Measurements from ENCODE around the gene STK10. TPM values are rescaled to one million over a fixed set of nuclear protein-coding genes. Genes with fewer than 3 reads are reported as not detected.

Gene STK10
- polyA plus RNA-seq, 1 of the 3 experiments (the other 2 are of a cell fraction) = 11.0 TPM

GRCh38 chr5:172234031-172234430, 46.0 kb upstream of the STK10 start:
- no peak for DNase-seq
- Histone ChIP-seq H3K4me3 (ENCODE audit: low read depth in 2 of 2, low read length in 1 of 2) (no peak overlapping the region), H3K79me2 (ENCODE audit: insufficient read depth) (peaks cover 80% of the 10 kb centered on the region), H2AFZ (ENCODE audit: low read depth) (no peak overlapping the region), H3K27ac (ENCODE audit: low read depth in 2 of 2, low read length in 1 of 2) (no peak overlapping the region), H3K36me3 (replicated peaks in 1 of 2; ENCODE audit: control insufficient read depth in 1 of 2, insufficient read depth in 2 of 2, low read length in 1 of 2) (peaks cover 21 to 49% of the 10 kb centered on the region in 2 experiments), H3K9ac (no peak overlapping the region), H3F3A (replicated peaks; ENCODE audit: insufficient read depth) (peaks cover 14% of the 10 kb centered on the region), H4K20me1 (ENCODE audit: insufficient read depth) (peaks cover 44% of the 10 kb centered on the region), H3K9me2 (no peaks in the 10 kb centered on the region), H3K4me1 (ENCODE audit: control insufficient read depth in 1 of 2, insufficient read depth in 2 of 2, low read depth in 1 of 2, low read length in 1 of 2) (peaks cover 0 to 10% of the 10 kb centered on the region in 2 experiments; a peak in 2 of 4 replicates), H3K4me2 (no peak overlapping the region), H3K9me3 (no peaks in the 10 kb centered on the region), H3K27me3 (ENCODE audit: insufficient read depth) (no peaks in the 10 kb centered on the region)
- WGBS (ENCODE audit: low lambda C conversion rate) = over 99% methylated on average over 4 of the region's 4 CpGs
- TF ChIP-seq ELF1 (IDR thresholded peaks at IDR 0.05) (no peak), NFIC (IDR thresholded peaks at IDR 0.05; ENCODE audit: borderline replicate concordance) (no peak), ZBTB33 (IDR thresholded peaks at IDR 0.05; ENCODE audit: borderline replicate concordance, low read depth) (no peak)
- POLR2A ChIA-PET = no interaction called here
- CTCF ChIA-PET = interaction anchor here (1.0 to 1.5 kb wide), 2 partner anchors 46 to 49 kb away, joined by 3 read pairs; partner anchors contain the start of gene STK10

GRCh38 chr5:172229904-172230303, 41.9 kb upstream of the STK10 start:
- Histone ChIP-seq H3K4me2 (no peak overlapping the region), H2AFZ (ENCODE audit: low read depth) (no peak overlapping the region), H3K9me3 (no peaks in the 10 kb centered on the region), H3K79me2 (ENCODE audit: insufficient read depth) (peaks cover 57% of the 10 kb centered on the region), H3K9me2 (no peaks in the 10 kb centered on the region), H3F3A (replicated peaks; ENCODE audit: insufficient read depth) (peaks cover 8% of the 10 kb centered on the region), H3K4me3 (ENCODE audit: low read depth in 2 of 2, low read length in 1 of 2) (no peak overlapping the region), H3K27ac (ENCODE audit: low read depth in 2 of 2, low read length in 1 of 2) (no peak overlapping the region), H3K36me3 (replicated peaks in 1 of 2; ENCODE audit: control insufficient read depth in 1 of 2, insufficient read depth in 2 of 2, low read length in 1 of 2) (peaks cover 24 to 68% of the 10 kb centered on the region in 2 experiments), H3K27me3 (ENCODE audit: insufficient read depth) (no peaks in the 10 kb centered on the region), H3K4me1 (ENCODE audit: control insufficient read depth in 1 of 2, insufficient read depth in 2 of 2, low read depth in 1 of 2, low read length in 1 of 2) (peaks cover 0 to 7% of the 10 kb centered on the region in 2 experiments; a peak in 2 of 4 replicates), H3K9ac (no peak overlapping the region), H4K20me1 (ENCODE audit: insufficient read depth) (peaks cover 6% of the 10 kb centered on the region)
- ChIA-PET POLR2A (no interaction called here), CTCF (interaction anchor here (0.7 to 1.9 kb wide), 2 partner anchors 27 to 53 kb away, joined by 4 to 5 read pairs; partner anchors contain the start of gene UBTD2)
- DNase-seq = no peak
- TF ChIP-seq FOXJ3 (CRISPR knock-in tag; IDR thresholded peaks at IDR 0.05) (no peak), EP300 (IDR thresholded peaks at IDR 0.05; ENCODE audit: borderline replicate concordance in 1 of 2, low read depth in 1 of 2, low read length in 1 of 2) (no peak)
- WGBS (ENCODE audit: low lambda C conversion rate) = 97% methylated on average over 1 of the region's 1 CpG

- H2AFZ ChIP-seq (ENCODE audit: low read depth) = no peak overlapping the region
- peaks cover 13 to 59% of the 10 kb centered on the region in 2 experiments for H3K36me3 ChIP-seq (replicated peaks in 1 of 2; ENCODE audit: control insufficient read depth in 1 of 2, insufficient read depth in 2 of 2, low read length in 1 of 2)
- no peak for TF ChIP-seq RAD21 (IDR thresholded peaks at IDR 0.05; ENCODE audit: low read length)
- TF ChIP-seq RCOR1 (IDR thresholded peaks at IDR 0.05; ENCODE audit: low read length) = 0 out of 2 replicates have a peak, but pooled peaks have one; percentile 24
- CTCF ChIA-PET = no interaction called here
- 28% methylated on average over 1 of the region's 1 CpG for WGBS (ENCODE audit: low lambda C conversion rate)
- peaks cover 3% of the 10 kb centered on the region for H3F3A ChIP-seq (replicated peaks; ENCODE audit: insufficient read depth)
- peak; percentile 47 for DNase-seq
- H4K20me1 ChIP-seq (ENCODE audit: insufficient read depth) = no peaks in the 10 kb centered on the region
- peak overlapping the region in 1 of 2 experiments; percentile 78; a peak in 2 of 4 replicates for H3K27ac ChIP-seq (ENCODE audit: low read depth in 2 of 2, low read length in 1 of 2)
- H3K27me3 ChIP-seq (ENCODE audit: insufficient read depth) = no peaks in the 10 kb centered on the region
- H3K4me3 ChIP-seq (ENCODE audit: low read depth in 2 of 2, low read length in 1 of 2) = no peak overlapping the region
- peaks cover 0 to 8% of the 10 kb centered on the region in 2 experiments; a peak in 2 of 4 replicates for H3K4me1 ChIP-seq (ENCODE audit: control insufficient read depth in 1 of 2, insufficient read depth in 2 of 2, low read depth in 1 of 2, low read length in 1 of 2)
- H3K9ac ChIP-seq = no peak overlapping the region
- no peaks in the 10 kb centered on the region for H3K9me2 ChIP-seq
- H3K79me2 ChIP-seq (ENCODE audit: insufficient read depth) = peaks cover 52% of the 10 kb centered on the region
- no peak overlapping the region for H3K4me2 ChIP-seq
- POLR2A ChIA-PET = interaction anchor here (1.0 kb wide), 1 partner anchor 37 kb away, joined by 4 read pairs; the partner anchor contains the start of gene STK10
- no peaks in the 10 kb centered on the region for H3K9me3 ChIP-seq
Measured at GRCh38 chr5:172224996-172225395, 37.0 kb upstream of the STK10 start.
